Osteoblast (primary cell): ENCODE results near the gene GORASP2. TPM values are rescaled to one million over a fixed set of nuclear protein-coding genes. Genes with fewer than 3 reads are reported as not detected.

Source experiments
- DNase-seq: peaks from one replicate; pipeline ENCODE4 v3.0.0; 2011; ENCODE audit warnings: low spot score, mixed read lengths; ENCODE audit not compliant: insufficient read length; ENCODE audit errors: missing footprints
- H2AFZ ChIP-seq: 2 replicates; pipeline ENCODE4 v1.6.0; 2011; ENCODE audit warnings: mild to moderate bottlenecking, low read length
- H3K27ac ChIP-seq: 2 replicates; pipeline ENCODE4 v1.5.1; 2011; ENCODE audit warnings: mild to moderate bottlenecking, low read depth, low read length, moderate library complexity
- H3K27me3 ChIP-seq: 2 replicates; pipeline ENCODE4 v1.6.0; 2012; ENCODE audit warnings: mild to moderate bottlenecking, control low read depth, inconsistent platforms, low read length, moderate library complexity; ENCODE audit not compliant: insufficient read depth
- H3K36me3 ChIP-seq: 2 replicates; pipeline ENCODE4 v1.5.1; 2011; ENCODE audit warnings: mild to moderate bottlenecking, low read length, control low read depth, moderate library complexity; ENCODE audit not compliant: insufficient read depth
- H3K4me1 ChIP-seq: 2 replicates; pipeline ENCODE4 v1.5.1; 2011; ENCODE audit warnings: mild to moderate bottlenecking, low read length, control low read depth, moderate library complexity; ENCODE audit not compliant: insufficient read depth
- H3K4me2 ChIP-seq: 2 replicates; pipeline ENCODE4 v1.6.0; 2011; ENCODE audit warnings: mild to moderate bottlenecking, low read length; ENCODE audit not compliant: insufficient read depth
- H3K4me3 ChIP-seq: fragments of 200-600 bp; sonication (generic); 3 replicates; pipeline ENCODE4 v1.5.1; 2012; ENCODE audit warnings: mild to moderate bottlenecking, low read length, inconsistent platforms; ENCODE audit not compliant: insufficient read depth
- H3K79me2 ChIP-seq: 2 replicates; pipeline ENCODE4 v1.6.0; 2012; ENCODE audit warnings: mild to moderate bottlenecking, low read length, control low read depth, inconsistent platforms; ENCODE audit not compliant: insufficient read depth
- H3K9me3 ChIP-seq: 2 replicates; pipeline ENCODE4 v1.5.1; 2011; ENCODE audit warnings: low read depth, low read length, control low read depth
- H4K20me1 ChIP-seq: 2 replicates; pipeline ENCODE4 v1.6.0; 2012; ENCODE audit warnings: mild to moderate bottlenecking, low read length, control low read depth; ENCODE audit not compliant: insufficient read depth
- total RNA-seq: library from RNA; depleted of rRNA; stranded (reverse); fragments of >200 nt; gene quantifications from 2 replicates; pipeline ENCODE4 v1.2.3, GENCODE V29; 2012
- TF ChIP-seq, protein P1 (sequence below): IDR thresholded peaks from 2 replicates; pipeline ENCODE4 v1.5.1; 2011; ENCODE audit warnings: mild to moderate bottlenecking, low read depth, low read length, moderate library complexity; ENCODE audit errors: extremely low read depth

Gene GORASP2
- total RNA-seq, 1 donor = 51.8 TPM

DNA sequence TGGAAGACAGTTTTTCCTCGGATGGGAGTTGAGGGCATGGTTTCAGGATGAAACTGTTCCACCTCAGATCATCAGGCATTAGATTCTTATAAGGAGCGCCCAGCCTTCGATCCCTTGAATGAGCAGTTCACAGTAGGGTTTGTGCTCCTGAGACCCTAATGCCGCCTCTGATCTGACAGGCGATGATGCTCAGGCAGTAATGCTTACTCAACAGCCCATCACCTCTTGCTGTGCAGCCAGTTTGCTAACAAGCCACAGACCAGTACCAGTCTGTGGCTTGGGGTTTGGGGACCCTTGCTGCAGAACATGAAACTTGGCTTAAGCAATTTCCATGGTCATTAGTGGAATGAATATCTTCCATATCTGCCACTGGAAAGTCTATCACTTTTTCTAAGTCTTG is 56.4 kb downstream of the GORASP2 start:
- Histone ChIP-seq H3K9me3 (no peaks in the 10 kb centered on the region), H3K4me2 (no peak overlapping the region), H3K27me3 (no peaks in the 10 kb centered on the region), H3K79me2 (no peaks in the 10 kb centered on the region), H3K4me3 (no peak overlapping the region), H4K20me1 (no peaks in the 10 kb centered on the region), H2AFZ (no peak overlapping the region), H3K27ac (no peak overlapping the region), H3K4me1 (no peaks in the 10 kb centered on the region), H3K36me3 (no peaks in the 10 kb centered on the region)
- no peak for DNase-seq
- TF ChIP-seq, protein P1, sequence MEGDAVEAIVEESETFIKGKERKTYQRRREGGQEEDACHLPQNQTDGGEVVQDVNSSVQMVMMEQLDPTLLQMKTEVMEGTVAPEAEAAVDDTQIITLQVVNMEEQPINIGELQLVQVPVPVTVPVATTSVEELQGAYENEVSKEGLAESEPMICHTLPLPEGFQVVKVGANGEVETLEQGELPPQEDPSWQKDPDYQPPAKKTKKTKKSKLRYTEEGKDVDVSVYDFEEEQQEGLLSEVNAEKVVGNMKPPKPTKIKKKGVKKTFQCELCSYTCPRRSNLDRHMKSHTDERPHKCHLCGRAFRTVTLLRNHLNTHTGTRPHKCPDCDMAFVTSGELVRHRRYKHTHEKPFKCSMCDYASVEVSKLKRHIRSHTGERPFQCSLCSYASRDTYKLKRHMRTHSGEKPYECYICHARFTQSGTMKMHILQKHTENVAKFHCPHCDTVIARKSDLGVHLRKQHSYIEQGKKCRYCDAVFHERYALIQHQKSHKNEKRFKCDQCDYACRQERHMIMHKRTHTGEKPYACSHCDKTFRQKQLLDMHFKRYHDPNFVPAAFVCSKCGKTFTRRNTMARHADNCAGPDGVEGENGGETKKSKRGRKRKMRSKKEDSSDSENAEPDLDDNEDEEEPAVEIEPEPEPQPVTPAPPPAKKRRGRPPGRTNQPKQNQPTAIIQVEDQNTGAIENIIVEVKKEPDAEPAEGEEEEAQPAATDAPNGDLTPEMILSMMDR = no peak

DNA sequence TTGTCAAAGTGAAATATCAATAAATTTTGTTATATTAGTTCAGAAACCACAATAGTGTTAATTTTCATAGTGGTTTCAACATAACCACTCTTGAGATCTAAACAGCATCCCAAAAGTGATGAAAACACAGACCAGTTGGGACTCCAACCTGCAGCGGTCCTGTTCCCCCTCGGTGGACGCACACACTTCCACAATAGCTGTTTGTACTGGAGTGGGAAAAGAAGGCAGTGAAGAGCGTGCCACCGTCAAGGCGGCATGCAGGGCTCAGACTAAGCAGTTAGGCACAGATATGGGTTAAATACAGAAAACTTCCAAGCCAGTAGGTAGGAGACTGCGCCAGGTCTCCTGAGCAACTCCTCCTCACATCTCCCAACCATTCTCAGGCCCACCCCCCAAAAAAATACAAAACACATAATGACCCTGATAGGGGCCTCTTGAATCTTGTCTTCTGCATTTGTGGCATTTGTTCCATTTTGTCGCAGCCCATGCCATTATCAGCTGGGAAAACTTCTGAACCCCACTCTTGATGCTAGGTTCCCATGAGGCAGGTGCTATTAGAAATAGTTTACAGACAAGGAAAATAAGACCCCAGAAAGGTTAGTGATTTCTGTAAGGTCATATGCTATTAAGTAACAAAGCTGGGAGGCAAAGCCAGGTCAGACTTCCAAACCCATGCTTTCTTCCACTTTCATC is 57.7 kb downstream of the GORASP2 start:
- no peak for DNase-seq
- Histone ChIP-seq H4K20me1 (no peaks in the 10 kb centered on the region), H3K79me2 (no peaks in the 10 kb centered on the region), H3K9me3 (no peaks in the 10 kb centered on the region), H3K27ac (no peak overlapping the region), H3K4me1 (no peaks in the 10 kb centered on the region), H2AFZ (no peak overlapping the region), H3K4me3 (no peak overlapping the region), H3K27me3 (no peaks in the 10 kb centered on the region), H3K36me3 (peaks cover 2% of the 10 kb centered on the region), H3K4me2 (no peak overlapping the region)
- TF ChIP-seq, protein P1 = no peak

DNA sequence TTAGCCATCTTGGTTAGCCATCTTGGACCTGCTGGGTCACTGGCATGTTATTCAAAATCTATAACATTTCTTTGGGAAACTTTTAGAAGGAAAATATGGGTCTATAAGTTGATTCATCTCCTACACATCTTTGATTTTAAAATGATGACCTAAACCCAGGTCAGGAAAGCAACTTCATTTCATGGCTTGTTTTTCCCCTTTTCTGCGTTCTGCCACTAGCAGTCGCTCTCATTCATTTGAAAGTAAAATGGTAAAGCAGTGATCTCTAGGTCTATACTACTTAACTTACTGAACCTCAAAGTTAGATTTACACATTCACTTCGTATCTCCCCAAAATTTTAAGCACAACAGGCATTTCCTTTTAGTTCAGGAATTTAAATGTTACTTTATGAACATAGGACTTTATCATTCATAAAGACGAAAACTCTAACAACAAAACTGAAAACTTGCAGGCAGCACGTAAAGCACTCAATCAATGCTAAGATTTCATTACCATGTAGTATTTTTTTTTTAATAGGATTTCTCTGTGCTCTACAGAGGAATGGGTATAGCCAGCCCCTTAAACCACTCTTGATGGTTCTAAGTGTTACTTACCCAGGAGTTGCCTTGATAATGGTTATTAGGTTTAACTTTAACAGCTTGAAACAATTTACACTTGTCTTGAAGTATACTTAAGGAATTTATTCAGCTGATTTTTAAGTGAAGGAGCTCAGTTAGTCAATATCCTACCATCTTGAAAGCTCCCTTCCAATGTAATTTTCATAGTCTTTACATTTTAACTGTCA is 62.5 kb downstream of the GORASP2 start:
- Histone ChIP-seq H3K36me3 (peaks cover 32% of the 10 kb centered on the region), H3K4me3 (no peak overlapping the region), H3K27ac (no peak overlapping the region), H3K27me3 (no peaks in the 10 kb centered on the region), H2AFZ (no peak overlapping the region), H4K20me1 (no peaks in the 10 kb centered on the region), H3K79me2 (no peaks in the 10 kb centered on the region), H3K4me2 (no peak overlapping the region), H3K4me1 (no peaks in the 10 kb centered on the region), H3K9me3 (no peaks in the 10 kb centered on the region)
- DNase-seq = no peak
- TF ChIP-seq, protein P1 = peak; percentile 17

GRCh38 chr2:170996316-170996715 is 67.3 kb downstream of the GORASP2 start:
- DNase-seq = no peak
- H3K4me1 ChIP-seq = no peaks in the 10 kb centered on the region

More at GRCh38 chr2:170996316-170996715, 67.3 kb downstream of the GORASP2 start:
- Histone ChIP-seq H3K4me2 (no peak overlapping the region), H2AFZ (no peak overlapping the region), H3K4me3 (no peak overlapping the region), H4K20me1 (peaks cover 4% of the 10 kb centered on the region), H3K27ac (no peak overlapping the region), H3K79me2 (no peaks in the 10 kb centered on the region), H3K27me3 (no peaks in the 10 kb centered on the region), H3K36me3 (peaks cover 36% of the 10 kb centered on the region), H3K9me3 (no peaks in the 10 kb centered on the region)
- TF ChIP-seq, protein P1 = no peak
